RCC 7860 (cell line): ENCODE measurements around the gene PKP4.

ENCODE experiments used
- DNase-seq: peaks from one replicate; pipeline ENCODE4 v3.0.0-alpha.2; 2015; ENCODE audit warnings: low spot score
- FAIRE-seq: peaks from 2 replicates; lab custom pipeline; 2012; peaks lifted over from hg19 to GRCh38; lab: Jason Lieb, UNC

Gene PKP4

DNA sequence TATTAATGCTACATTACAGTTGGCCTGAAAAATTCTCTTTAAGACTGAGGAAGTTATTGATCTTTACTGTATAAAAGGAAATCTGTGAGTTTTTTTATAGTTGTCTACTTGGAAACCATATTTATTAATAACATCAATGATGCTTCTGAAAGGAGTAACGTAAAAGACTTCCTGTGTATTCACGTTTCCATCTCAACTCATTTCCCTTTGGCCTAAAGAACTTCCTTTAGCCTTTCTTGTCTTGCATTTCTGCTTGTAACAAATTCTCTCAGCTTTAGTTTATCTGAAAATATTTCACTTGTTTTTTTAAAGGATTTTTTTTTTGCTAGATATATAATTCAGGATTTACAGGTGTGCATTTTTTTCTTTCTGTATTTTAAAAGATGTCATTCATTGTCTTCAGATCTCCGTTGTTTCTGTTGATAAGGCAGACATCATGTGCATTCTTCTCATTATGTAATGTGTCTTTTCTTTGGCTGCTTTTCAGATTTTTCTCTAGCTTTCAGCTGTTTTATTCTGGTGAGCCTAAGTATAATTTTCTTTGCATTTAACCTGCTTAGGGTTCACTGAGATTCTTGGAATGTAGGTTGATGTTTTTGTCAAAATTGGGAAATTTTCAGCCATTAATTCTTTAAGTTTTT, 179.3 kb downstream of the PKP4 start:
- DNase-seq: no peak
- FAIRE-seq: no peak

DNA sequence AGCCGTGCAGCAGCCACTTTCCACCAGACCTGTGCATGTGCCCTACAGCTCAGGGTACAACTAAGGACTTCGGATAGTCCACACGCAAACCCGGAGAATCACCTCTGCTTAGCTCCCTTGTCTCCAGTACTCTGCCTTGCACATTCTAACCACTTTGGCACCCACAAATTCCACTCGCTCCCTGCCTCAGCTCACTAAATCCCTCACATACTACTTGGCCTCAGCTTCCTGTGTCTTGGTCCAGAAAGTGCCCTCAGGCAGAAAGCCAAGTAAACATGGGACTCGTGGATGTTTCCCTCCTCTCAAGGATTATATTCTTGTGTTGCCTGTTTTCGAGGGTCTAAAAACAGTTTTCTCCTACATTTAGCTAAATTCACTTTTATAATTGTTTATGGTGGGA, 180.6 kb downstream of the PKP4 start:
- DNase-seq (no peak), FAIRE-seq (no peak)

DNA sequence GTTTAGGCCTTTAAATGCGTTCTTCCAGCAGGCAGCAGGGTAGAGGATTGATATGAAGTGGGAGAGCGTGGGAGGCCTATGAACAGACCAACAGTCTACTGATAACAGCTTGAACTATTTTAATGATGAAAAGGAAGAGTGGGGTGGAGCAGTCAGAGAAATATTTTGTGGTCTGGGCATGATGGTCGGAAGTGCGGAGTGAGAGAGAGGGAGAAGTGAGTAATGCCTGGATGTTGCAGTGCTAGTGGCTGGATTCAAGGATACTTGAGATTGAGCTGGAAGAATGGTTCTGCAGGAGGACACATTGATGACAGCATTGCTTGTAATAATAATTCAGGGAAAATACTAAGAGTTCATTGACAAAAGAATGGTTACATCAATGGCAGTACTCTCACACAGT, 187.4 kb downstream of the PKP4 start:
- FAIRE-seq (no peak), DNase-seq (peak; percentile 48)

DNA sequence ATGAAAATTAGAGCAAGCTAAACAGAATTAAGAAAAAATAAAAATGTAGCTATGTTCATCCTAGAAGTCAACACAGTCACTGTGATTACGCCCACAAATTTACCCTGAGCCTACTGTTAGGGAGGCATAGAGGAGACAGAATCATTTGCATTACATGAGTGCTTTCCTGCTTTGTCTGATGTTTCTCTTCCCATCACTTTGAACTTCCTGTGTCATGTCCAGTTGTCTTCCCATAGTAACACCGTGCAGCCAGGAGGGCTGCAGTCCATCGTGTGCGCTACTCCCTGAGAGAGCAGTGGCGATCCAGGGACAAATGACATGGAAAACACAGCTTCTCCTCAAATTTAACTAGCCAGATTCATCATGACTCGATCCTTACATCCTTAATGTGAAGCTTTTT, 188.5 kb downstream of the PKP4 start:
- no peak for FAIRE-seq
- no peak for DNase-seq

DNA sequence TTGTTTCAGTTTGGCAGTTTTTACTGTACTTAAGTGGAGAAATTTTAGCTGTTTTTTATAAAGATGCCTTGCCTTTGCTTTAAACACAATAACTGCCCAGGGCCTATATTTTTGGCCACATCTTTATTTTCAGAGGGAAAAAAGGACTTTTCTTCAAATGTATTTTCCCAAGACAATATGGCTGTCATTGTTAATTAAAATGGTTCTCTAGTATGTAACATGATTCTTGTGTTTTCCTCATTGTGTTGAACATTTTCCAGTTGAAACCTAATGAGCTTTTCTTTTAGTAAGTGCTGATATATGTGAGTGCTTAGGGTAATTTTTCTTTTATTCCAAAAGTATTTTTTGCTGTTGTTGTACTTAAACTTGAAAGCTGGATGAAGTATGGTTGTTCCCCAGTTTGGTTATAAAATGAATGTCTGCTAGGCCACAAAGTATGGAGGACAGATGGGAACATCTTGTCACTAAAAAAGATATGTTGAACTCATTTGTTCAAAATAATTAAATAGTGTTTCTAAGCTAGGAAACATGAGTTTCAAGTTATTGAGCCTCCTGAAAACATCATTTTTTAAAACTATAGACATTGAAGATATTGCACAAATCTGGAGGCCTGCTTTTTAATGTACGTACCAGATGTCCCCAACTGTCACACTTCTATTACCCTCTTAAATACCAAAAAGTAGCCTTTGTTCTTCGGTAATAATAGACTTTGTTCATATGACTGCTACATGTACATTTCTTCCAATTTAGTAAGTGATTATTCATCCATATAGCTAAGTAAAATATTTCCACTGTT, 190.9 kb downstream of the PKP4 start:
- no peak for FAIRE-seq

DNA sequence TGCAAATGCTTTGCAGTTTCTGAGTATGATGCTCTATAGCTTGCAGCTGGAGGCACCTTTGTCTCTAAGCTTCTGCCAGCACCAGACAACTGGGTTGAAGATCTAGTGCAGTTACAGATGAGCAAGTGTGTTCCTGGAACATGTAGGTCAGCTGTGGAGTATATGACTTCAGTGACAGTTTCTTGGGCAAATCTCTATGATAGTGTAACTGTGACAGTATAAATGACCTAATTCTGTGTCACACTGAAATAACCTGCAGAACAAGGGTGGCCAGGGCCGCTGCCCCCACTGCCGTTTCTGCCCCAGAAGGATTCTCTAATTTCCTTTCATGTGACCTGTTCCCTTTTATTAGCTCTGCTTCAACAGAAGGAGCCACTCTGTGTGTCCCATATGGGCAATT, 193.1 kb downstream of the PKP4 start:
- FAIRE-seq: no peak
- no peak for DNase-seq

More for the DNA sequence above, 190.9 kb downstream of the PKP4 start:
- no peak for DNase-seq

DNA sequence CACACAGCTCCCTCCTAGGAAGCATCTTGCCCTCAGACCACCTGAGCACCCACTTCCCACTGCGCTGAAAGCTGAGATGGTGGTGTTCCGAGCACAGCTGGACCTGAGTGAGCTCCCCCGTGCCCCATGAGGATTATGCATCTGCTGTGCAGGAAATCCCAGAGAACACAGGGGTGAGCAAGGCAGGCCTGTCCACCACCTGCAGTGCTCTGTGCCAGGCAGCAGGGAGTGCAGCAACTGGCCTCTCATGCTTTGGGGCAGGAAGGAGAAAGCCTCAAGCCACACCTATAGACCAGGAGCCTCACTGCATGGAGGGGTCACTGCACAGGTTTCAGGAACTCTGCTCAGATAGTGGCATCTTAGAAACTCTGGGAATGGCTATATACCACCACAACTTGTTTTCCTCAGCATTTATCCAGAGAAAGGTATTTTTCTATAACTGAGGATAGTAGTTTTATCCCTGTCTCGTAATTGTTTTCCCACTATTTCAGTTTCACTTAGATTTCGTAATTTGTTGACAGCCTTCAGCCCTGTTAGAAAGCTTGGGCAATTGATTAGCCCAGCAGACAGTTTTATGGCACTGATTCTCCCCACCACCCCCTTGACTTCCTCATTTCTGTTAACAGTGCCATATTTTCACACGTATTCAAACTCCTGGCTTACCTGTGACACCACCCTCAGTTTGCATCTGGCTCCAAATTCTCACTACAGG, 194.1 kb downstream of the PKP4 start:
- FAIRE-seq (no peak), DNase-seq (no peak)

DNA sequence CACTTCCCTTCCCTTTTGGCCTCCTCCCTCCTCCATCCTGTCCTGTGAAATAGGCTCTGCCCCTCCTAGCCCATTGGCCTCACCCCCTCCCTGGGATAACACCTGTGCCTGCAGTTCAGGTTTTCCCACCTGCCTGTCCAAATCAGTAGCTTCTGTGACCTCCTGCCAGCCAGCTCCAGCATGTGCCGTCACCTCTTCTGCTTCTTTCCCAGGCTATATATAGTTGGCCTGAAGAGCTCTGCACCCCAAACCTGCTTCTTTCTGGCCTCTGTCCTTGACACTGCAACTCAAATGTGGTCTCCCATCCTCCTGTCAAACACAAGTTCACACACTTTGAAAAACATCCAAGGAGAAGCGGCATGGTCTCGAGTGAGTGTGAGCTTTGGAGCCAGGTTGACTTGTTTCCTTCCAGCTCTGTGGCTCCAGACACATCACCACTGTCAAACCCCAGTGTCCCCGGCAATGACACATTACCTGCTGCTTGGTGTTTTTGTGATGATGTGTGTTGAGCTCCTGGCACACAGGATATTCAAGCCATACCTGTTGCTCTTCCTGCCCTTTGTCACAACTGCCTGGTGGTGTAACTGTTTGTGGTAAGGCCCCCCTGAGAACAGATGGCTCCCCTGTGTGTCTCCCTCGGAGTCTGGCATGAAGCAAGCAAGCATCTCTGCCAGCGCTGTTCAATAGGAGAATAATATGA, 194.8 kb downstream of the PKP4 start:
- no peak for DNase-seq
- FAIRE-seq: no peak

DNA sequence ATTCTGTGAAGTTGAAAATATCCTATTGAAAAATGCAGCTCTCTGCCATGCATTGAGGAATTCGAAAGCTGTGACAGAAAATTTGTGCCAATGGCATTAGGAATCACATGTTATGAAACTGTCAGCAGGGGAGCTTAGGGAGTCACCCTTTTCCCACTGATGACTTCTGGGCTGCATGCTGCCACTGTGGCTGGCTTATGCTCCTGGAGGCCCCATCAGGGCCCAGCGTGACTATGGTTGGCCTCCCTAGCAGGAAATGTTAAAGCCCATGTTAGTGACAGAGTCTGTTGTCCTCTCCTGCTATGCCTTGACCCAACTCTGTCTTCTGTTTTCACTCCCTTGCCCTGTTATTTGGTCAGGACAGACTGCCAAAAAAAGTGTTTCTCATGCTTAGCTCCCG, 198.9 kb downstream of the PKP4 start:
- no peak for FAIRE-seq

DNA sequence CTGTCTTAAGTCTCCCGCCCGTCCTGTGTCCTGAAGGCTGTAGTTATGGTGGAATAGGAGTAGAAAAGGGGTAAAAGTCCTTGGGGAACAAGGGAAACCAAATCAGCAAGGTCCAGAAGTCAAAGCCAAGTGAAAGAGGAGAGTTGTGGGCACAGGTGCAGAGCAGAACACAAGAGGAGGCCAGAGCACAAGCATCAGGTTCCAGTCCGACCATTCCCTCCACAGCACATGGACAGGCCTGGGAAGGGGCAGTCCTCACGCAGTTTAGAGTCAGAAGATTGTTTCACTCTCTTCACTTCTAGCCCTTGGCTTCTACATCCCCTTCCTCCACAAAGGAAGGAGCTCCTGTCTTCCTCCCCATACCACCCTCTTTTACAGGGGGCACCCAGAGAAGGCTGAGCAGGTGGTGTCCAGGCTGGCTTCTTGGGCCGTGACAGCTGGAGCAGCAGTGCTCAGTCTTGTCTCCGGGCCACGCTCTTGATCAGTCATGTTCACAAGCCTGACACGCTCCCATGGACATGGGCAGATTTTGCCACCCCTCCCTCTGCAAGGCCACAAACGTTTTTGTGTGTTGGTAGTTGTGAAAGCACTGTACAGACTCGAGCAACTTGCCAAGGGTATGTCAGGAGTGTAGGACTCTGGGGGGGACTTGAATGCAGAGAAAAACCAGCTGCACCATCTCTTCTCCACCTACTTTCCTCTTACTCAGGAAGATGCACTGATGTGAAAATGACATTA, 199.9 kb downstream of the PKP4 start:
- DNase-seq (no peak), FAIRE-seq (no peak)

More for the DNA sequence above, 198.9 kb downstream of the PKP4 start:
- DNase-seq: no peak

DNA sequence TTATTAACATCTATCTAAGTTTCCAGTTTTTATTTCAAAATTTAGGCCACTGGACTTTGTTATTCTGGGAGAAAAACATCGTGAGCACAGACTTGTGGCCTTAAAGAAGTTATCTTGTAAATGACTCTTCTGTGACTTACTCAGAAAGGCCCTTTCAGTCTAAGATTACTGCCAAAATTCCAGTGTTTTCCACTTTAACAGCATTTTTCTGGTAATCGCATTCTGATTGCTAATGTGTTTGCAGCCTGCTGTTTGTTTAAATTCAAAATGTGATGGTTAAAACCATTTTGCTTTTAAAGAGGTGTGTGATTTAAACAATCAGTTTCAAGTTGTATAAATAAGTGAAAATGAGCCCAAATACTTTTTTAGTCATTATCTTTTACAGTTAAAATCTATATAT, 201.6 kb downstream of the PKP4 start:
- FAIRE-seq (no peak), DNase-seq (no peak)

DNA sequence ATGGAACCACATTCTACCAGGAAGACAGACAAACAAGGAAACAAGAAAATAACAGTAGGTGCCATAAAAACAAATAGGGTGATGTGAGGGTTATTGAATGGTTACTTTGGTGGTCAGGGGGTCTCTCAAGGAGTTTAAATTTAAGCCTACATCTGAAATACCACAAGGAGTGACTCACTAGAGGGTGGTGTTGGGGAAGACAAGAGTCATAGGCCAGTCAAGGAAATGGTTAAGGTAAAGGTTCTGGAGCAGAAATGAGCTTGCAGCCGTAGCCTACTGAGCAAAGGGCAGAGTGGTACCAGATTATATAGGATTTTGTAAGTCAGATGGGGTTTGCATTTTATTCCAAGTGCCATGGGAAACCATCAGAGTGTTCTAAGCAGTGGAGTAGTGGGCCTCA, 202.7 kb downstream of the PKP4 start:
- DNase-seq: no peak
- FAIRE-seq: no peak

DNA sequence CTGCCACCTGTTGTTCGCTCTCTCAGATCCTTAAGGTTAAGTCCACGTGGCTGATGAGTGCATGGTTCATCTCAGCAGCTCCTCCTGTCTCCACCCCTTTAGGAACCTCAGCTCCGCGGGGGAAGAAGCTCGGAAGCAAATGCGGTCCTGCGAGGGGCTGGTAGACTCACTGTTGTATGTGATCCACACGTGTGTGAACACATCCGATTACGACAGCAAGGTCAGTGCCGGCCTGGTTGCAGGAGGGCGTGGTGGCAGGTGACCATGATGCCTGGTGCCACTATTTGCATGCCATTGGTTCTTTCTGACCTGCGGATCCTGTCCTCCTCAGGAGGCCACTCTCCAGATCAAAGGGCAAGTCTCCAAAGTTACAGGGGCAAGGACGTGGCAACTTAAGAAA, 204.5 kb downstream of the PKP4 start:
- DNase-seq (no peak), FAIRE-seq (no peak)

DNA sequence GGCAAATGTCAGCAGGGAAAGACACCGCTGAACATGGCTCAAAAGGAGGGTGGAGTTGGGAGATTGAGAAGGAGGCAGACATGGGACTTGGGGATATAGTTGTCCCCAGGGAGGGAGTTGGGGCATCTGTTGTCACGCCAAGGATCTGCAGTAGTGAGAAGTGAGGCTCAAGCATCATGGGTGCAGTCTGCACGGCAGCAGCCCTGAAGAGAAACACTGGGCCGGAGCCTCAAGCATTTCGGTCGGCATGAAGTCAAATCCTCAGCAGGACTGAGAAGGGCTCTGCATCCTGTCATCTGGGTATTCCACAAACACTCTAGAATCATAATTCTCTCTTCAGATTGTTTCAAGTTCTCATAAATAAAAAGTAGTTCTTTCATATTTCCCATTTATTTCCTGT, 205.7 kb downstream of the PKP4 start:
- FAIRE-seq: no peak
- no peak for DNase-seq

DNA sequence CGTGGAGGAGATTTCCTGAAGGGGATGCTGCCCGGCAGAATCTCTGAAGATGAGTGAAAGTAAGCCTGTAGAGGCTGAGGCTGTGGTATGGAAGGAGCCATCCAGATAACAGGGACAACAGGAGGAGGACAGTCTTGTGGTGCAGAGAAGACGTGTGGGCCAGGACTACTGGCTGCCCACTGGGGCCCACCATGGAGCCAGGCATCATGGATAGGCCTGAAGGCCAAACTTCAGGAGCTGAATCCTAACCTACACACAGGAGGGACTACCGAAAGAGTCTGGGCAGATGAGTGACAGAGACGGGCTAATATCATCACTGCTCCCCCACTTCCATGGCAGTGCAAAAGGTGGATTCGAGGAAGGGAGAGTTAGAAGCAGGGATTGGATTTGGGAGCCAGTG, 207.0 kb downstream of the PKP4 start:
- no peak for DNase-seq
- FAIRE-seq: no peak

DNA sequence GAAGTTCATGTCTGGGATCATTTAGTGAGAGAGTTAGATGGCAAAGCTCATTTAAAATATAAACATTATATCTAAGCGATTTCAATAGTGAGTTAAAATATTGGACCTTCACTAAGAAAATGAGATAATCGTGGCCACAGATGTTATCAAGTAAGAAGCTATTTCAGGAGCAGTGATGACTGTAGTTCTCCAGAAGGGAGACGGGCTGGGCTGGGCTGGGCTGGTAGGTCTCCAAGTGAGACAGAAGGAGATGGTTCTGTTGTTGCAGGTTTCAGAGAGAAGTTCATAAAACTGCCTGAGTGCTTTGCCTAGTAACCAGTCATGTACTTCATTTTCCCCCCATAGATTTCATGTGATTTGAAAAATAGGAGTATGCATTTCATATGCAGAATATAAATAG, 208.2 kb downstream of the PKP4 start:
- no peak for DNase-seq
- FAIRE-seq: no peak

DNA sequence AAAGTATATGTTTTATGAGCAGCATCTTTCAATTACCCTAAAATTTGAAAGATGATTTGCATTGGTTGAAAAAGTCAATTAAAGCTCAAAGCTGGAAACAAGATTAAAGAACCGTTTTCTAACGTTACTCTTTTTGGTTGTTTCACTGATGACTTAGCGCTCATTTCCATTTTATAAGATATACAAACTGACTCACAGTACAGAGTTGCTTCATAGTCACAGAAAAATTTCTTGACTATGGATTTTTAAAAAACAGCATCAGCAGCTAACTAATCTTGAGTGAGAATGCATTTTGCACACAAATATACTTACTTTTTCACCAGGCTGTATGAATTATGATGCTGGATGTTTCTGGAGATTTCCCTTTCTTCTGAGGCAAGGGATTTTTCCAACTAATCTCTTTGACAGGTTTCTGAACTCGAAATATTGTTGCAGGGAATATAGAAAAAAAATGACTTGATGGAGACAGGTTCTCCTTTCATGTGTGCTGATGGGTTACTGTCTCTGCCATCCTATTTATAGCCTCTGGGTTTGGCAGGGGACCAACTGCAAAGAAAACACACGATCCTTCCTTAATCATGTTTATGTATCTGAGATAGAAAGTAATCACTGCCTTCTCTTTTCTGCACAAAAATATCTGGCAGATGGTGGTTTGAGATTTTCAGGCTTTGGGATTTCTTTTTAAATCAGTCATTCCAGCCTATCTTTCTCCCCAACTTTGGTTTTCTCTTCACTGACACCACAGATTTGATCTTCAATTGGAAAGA, 209.0 kb downstream of the PKP4 start:
- FAIRE-seq (no peak), DNase-seq (no peak)

DNA sequence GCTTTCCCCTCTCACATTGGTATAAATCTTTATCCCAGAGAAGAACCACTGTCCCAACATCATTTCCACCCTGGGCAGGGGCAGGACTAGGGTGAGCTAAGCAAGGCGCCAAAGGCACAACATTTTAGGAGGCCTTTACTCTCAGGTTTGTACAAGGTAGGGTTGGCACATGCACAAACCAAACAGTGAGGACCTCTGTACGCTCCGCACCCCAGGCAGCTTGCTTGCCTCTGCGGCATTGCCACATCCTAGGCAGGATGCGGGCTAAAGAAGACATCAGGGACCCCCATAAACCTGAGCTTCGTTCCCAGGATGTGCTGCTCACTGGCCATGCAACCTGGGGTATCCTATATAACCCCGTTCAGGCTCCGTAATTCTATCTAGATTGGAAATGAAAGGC, 210.2 kb downstream of the PKP4 start:
- FAIRE-seq: no peak
- DNase-seq: no peak

DNA sequence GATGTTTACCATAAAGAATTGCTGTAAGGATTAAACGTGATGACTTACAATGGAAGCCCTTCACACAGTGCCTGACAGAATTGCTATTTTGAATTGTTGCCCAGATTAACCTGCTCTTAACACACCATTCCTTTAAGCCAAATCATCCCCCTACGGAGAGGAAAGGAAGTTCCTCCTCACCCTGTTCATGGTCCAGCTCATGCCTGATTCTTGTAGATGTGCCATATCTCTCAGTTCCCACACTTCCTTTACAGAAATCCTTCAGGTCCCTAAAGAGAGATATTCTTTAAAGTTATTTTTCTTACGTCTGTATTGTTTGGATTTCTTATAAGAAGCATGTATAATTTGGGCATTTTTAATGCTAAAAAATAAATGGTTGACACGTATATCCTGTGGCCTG, 210.8 kb downstream of the PKP4 start:
- FAIRE-seq: no peak
- DNase-seq: no peak
